MCF 10A (cell line): ENCODE results near the gene SLC1A6. TPM values are rescaled to one million over a fixed set of nuclear protein-coding genes. Genes with fewer than 3 reads are reported as not detected.

ENCODE experiments used
- BruUV-seq: library from RNA; stranded (reverse); fragments of 400-500 nt; replicated peaks from 2 replicates; lab custom pipeline; 2021; lab: Mats Ljungman, UMichigan
- CTCF ChIA-PET: fragments of 300-600 bp; sonication (Branson Sonifier 250); formaldehyde crosslinking; extraction: SDS; loops from one replicate; lab custom pipeline; 2021; ENCODE audit warnings: antibody characterized with exemption, inconsistent platforms; lab: Yijun Ruan, JAX
- POLR2A ChIA-PET: fragments of 300-600, 350-650 bp; sonication (Branson Sonifier 250); formaldehyde crosslinking; extraction: SDS; loops from one replicate; lab custom pipeline; 2020; ENCODE audit warnings: antibody characterized with exemption, inconsistent platforms; lab: Yijun Ruan, JAX
- DNase-seq: peaks from one replicate; pipeline ENCODE4 v3.0.0-alpha.2; 2018; ENCODE audit not compliant: unreplicated experiment
- H3K27ac Mint-ChIP-seq: one replicate; pipeline ENCODE4 v1.8.0; 2022; ENCODE audit warnings: mild to moderate bottlenecking, low read depth, mixed read lengths; ENCODE audit not compliant: unreplicated experiment
- H3K27me3 Mint-ChIP-seq: one replicate; pipeline ENCODE4 v1.8.0; 2022; ENCODE audit warnings: mixed read lengths; ENCODE audit not compliant: insufficient read depth, unreplicated experiment
- H3K36me3 Mint-ChIP-seq: one replicate; pipeline ENCODE4 v1.8.0; 2022; ENCODE audit warnings: mild to moderate bottlenecking, moderate library complexity, mixed read lengths; ENCODE audit not compliant: insufficient read depth, unreplicated experiment
- H3K4me1 Mint-ChIP-seq: one replicate; pipeline ENCODE4 v1.8.0; 2022; ENCODE audit warnings: mixed read lengths; ENCODE audit not compliant: insufficient read depth, unreplicated experiment
- H3K4me3 Mint-ChIP-seq: one replicate; pipeline ENCODE4 v1.8.0; 2022; ENCODE audit warnings: mild to moderate bottlenecking, moderate library complexity, mixed read lengths; ENCODE audit not compliant: unreplicated experiment
- H3K9me3 Mint-ChIP-seq: one replicate; pipeline ENCODE4 v1.8.0; 2022; ENCODE audit warnings: mixed read lengths; ENCODE audit not compliant: unreplicated experiment
- intact Hi-C: fragments of 100-400 bp; cut with micrococcal nuclease; formaldehyde crosslinking; loops from 2 replicates; pipeline ENCODE4 v1.14.1; 2022
- total RNA-seq: library from RNA; stranded (reverse); gene quantifications from 2 replicates; pipeline ENCODE4 v1.2.3, GENCODE V29; 2022
- TF ChIP-seq, protein P1 (sequence below): fragments of 200-600 bp; IDR thresholded peaks from one replicate; pipeline ENCODE4 v1.8.0; 2022; ENCODE audit warnings: antibody characterized with exemption, mild to moderate bottlenecking; ENCODE audit not compliant: unreplicated experiment

Gene SLC1A6
- total RNA-seq, 1 experiment from 2014 or later = not detected

DNA sequence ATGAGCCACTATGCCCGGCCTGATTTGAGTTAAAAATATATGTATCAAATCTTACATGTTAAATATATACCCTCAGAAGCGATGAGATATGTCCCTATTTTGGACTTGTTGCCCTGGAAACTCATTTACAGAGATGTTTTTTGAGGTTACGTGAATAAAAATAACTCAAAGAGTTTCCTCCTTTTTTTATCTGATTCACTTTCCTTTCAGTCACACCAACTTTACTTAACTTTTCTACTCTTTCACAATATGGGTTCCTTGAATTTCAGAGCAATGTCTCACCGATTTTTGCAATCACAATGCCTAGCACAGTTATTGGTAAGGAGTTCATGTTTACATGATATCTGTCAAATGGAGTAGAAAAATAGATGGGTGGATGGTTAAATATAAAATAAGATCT lies 36.1 kb downstream of the SLC1A6 start:
- no peaks in the 10 kb centered on the region for H3K4me1 Mint-ChIP-seq
- H3K27ac Mint-ChIP-seq = no peak overlapping the region
- H3K27me3 Mint-ChIP-seq = no peaks in the 10 kb centered on the region
- intact Hi-C loops = no loop called here
- TF ChIP-seq, protein P1, sequence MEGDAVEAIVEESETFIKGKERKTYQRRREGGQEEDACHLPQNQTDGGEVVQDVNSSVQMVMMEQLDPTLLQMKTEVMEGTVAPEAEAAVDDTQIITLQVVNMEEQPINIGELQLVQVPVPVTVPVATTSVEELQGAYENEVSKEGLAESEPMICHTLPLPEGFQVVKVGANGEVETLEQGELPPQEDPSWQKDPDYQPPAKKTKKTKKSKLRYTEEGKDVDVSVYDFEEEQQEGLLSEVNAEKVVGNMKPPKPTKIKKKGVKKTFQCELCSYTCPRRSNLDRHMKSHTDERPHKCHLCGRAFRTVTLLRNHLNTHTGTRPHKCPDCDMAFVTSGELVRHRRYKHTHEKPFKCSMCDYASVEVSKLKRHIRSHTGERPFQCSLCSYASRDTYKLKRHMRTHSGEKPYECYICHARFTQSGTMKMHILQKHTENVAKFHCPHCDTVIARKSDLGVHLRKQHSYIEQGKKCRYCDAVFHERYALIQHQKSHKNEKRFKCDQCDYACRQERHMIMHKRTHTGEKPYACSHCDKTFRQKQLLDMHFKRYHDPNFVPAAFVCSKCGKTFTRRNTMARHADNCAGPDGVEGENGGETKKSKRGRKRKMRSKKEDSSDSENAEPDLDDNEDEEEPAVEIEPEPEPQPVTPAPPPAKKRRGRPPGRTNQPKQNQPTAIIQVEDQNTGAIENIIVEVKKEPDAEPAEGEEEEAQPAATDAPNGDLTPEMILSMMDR = no peak
- no peak overlapping the region for H3K4me3 Mint-ChIP-seq
- no peaks in the 10 kb centered on the region for H3K36me3 Mint-ChIP-seq
- no TSS peak for BruUV-seq
- CTCF ChIA-PET = interaction anchor here (0.6 to 0.9 kb wide), 3 partner anchors 9 to 332 kb away, joined by 3 to 7 read pairs (median 3); no protein-coding TSS in a partner anchor
- H3K9me3 Mint-ChIP-seq = peaks cover 7% of the 10 kb centered on the region
- POLR2A ChIA-PET = interaction anchor here (0.6 to 1.2 kb wide), 2 partner anchors 253 to 583 kb away, joined by 3 read pairs; partner anchors contain the start of gene ZNF333
- DNase-seq = peak; percentile 8

DNA sequence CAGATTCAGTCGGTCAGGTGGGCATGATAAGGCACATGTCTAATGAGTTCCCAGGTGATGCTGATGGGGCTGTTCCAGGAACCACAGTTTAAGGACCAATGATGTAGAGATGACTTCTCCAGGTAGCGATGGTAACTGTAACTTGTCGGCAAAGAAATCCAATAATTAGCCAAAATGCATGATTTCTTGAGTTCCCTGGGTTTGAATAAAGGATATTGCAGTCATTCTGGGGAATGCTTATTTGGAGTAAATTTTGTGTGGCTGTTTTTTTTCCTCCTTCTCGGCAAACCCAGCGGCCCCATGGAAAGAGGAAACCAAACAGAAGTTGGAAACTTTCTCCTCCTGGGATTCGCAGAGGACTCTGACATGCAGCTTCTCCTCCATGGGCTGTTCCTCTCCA lies 38.5 kb downstream of the SLC1A6 start, which contains the start of gene OR7C2:
TSS of gene OR7C2 (plus strand) at position 301 of the 400 bp plus-strand sequence. CDS start at position 301, 0 bp downstream.
- TF ChIP-seq, protein P1 = no peak
- no peak within 1 kb of the TSS for H3K4me3 Mint-ChIP-seq
- H3K4me1 Mint-ChIP-seq = no peaks in the 10 kb centered on the region
- POLR2A ChIA-PET = no interaction called here
- CTCF ChIA-PET = interaction anchor here (0.5 kb wide), 1 partner anchor 1258 kb away, joined by 3 read pairs; no protein-coding TSS in a partner anchor
- BruUV-seq = no TSS peak
- no peaks in the 10 kb centered on the region for H3K36me3 Mint-ChIP-seq
- intact Hi-C loops = no loop called here
- no peaks in the 10 kb centered on the region for H3K27me3 Mint-ChIP-seq
- DNase-seq = no peak
- H3K27ac Mint-ChIP-seq = no peak within 1 kb of the TSS
- H3K9me3 Mint-ChIP-seq = no peaks in the 10 kb centered on the region

DNA sequence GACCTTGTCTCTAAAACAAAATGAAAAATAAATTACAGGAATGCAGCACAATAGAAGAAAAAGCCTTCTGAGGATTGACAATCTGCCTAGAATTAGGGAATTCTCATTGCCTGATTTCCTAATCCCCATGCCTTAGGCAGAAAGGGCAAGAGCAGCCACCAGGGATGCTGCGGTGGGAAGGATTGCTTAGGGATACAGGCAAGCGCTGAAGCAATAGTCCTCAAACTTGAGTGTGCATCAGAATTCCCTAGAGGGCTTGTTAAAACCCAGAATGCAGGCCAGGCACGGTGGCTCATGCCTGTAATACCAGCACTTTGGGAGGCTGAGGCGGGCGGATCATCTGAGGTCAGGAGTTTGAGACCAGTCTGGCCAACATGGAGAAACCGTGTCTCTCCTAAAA lies 39.4 kb downstream of the SLC1A6 start:
- ChIA-PET POLR2A (no interaction called here), CTCF (no interaction called here)
- Mint-ChIP-seq H3K27me3 (no peaks in the 10 kb centered on the region), H3K36me3 (no peaks in the 10 kb centered on the region), H3K27ac (no peak overlapping the region), H3K4me1 (no peaks in the 10 kb centered on the region), H3K9me3 (no peaks in the 10 kb centered on the region), H3K4me3 (no peak overlapping the region)
- intact Hi-C loops = no loop called here
- TF ChIP-seq, protein P1 = no peak
- no peak for DNase-seq
- BruUV-seq = no TSS peak

DNA sequence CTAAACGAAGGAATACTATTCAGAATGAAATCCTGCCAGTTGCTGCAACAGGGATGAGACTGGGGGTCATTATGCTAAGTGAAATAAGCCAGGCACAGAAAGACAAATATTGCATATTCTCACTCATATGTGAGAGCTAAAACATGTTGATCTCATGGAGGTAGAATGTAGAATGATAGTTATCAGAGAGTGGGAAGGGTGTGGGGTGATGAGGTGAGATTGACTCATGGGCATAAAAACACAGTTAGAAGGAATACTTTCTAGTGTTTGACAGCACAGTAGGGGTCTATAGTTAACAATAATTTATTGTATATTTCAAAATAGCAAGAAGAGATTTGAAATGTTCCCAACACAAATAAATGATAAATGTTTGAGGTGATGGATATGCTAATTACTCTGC lies 46.2 kb downstream of the SLC1A6 start:
- Mint-ChIP-seq H3K4me3 (no peak overlapping the region), H3K27ac (no peak overlapping the region), H3K27me3 (no peaks in the 10 kb centered on the region), H3K4me1 (no peaks in the 10 kb centered on the region), H3K9me3 (peaks cover 10% of the 10 kb centered on the region), H3K36me3 (no peaks in the 10 kb centered on the region)
- CTCF ChIA-PET = interaction anchor here (0.6 kb wide), 1 partner anchor 1265 kb away, joined by 3 read pairs; no protein-coding TSS in a partner anchor
- POLR2A ChIA-PET = no interaction called here
- no TSS peak for BruUV-seq
- DNase-seq = no peak
- intact Hi-C loops = no loop called here
- TF ChIP-seq, protein P1 = no peak
